ENCODE results near the gene CDYL.

The CDYL gene

GRCh38 chr6:4931530-4932227, 155.5 kb downstream of the CDYL start:
- Histone ChIP-seq H3K36me3 (ENCODE audit: insufficient read depth, low read length) (no peaks in the 10 kb centered on the region), H3K27me3 (ENCODE audit: control insufficient read depth, insufficient read depth, low read length) (no peaks in the 10 kb centered on the region), H3K9me3 (replicated peaks; ENCODE audit: low read length) (no peaks in the 10 kb centered on the region), H3K9ac (ENCODE audit: low read depth, low read length) (no peak overlapping the region), H3K4me3 (ENCODE audit: low read length) (no peak overlapping the region), H3K4me2 (ENCODE audit: low read length) (no peak overlapping the region), H3K4me1 (ENCODE audit: control insufficient read depth, insufficient read depth, low read length) (peaks cover 15% of the 10 kb centered on the region)

- Histone ChIP-seq H3K9ac (ENCODE audit: low read depth, low read length) (no peak overlapping the region), H3K27me3 (ENCODE audit: control insufficient read depth, insufficient read depth, low read length) (no peaks in the 10 kb centered on the region), H3K9me3 (replicated peaks; ENCODE audit: low read length) (no peaks in the 10 kb centered on the region), H3K36me3 (ENCODE audit: insufficient read depth, low read length) (no peaks in the 10 kb centered on the region), H3K4me1 (ENCODE audit: control insufficient read depth, insufficient read depth, low read length) (peaks cover 15% of the 10 kb centered on the region), H3K4me3 (ENCODE audit: low read length) (no peak overlapping the region), H3K4me2 (ENCODE audit: low read length) (no peak overlapping the region)
Measured at GRCh38 chr6:4932228-4932903, 156.2 kb downstream of the CDYL start.

- Histone ChIP-seq H3K4me1 (ENCODE audit: control insufficient read depth, insufficient read depth, low read length) (peaks cover 9% of the 10 kb centered on the region), H3K27me3 (ENCODE audit: control insufficient read depth, insufficient read depth, low read length) (no peaks in the 10 kb centered on the region), H3K9me3 (replicated peaks; ENCODE audit: low read length) (no peaks in the 10 kb centered on the region), H3K9ac (ENCODE audit: low read depth, low read length) (no peak overlapping the region), H3K4me3 (ENCODE audit: low read length) (no peak overlapping the region), H3K36me3 (ENCODE audit: insufficient read depth, low read length) (no peaks in the 10 kb centered on the region), H3K4me2 (ENCODE audit: low read length) (no peak overlapping the region)
Measured at GRCh38 chr6:4935486-4935885, 159.3 kb downstream of the CDYL start.

GRCh38 chr6:4935975-4936680, 159.9 kb downstream of the CDYL start:
- Histone ChIP-seq H3K4me3 (ENCODE audit: low read length) (no peak overlapping the region), H3K4me1 (ENCODE audit: control insufficient read depth, insufficient read depth, low read length) (peaks cover 11% of the 10 kb centered on the region)

GRCh38 chr6:4936681-4937041, 160.5 kb downstream of the CDYL start:
- H3K4me3 ChIP-seq (ENCODE audit: low read length), result no peak overlapping the region
- H3K4me1 ChIP-seq (ENCODE audit: control insufficient read depth, insufficient read depth, low read length), result peaks cover 11% of the 10 kb centered on the region
- no peaks in the 10 kb centered on the region for H3K27me3 ChIP-seq (ENCODE audit: control insufficient read depth, insufficient read depth, low read length)
- no peak overlapping the region for H3K4me2 ChIP-seq (ENCODE audit: low read length)
- no peaks in the 10 kb centered on the region for H3K9me3 ChIP-seq (replicated peaks; ENCODE audit: low read length)
- H3K9ac ChIP-seq (ENCODE audit: low read depth, low read length), result no peak overlapping the region
- H3K36me3 ChIP-seq (ENCODE audit: insufficient read depth, low read length), result no peaks in the 10 kb centered on the region

More at GRCh38 chr6:4935975-4936680, 159.9 kb downstream of the CDYL start:
- no peak overlapping the region for H3K4me2 ChIP-seq (ENCODE audit: low read length)
- no peaks in the 10 kb centered on the region for H3K9me3 ChIP-seq (replicated peaks; ENCODE audit: low read length)
- H3K9ac ChIP-seq (ENCODE audit: low read depth, low read length), result no peak overlapping the region
- no peaks in the 10 kb centered on the region for H3K36me3 ChIP-seq (ENCODE audit: insufficient read depth, low read length)
- H3K27me3 ChIP-seq (ENCODE audit: control insufficient read depth, insufficient read depth, low read length), result no peaks in the 10 kb centered on the region

- no peaks in the 10 kb centered on the region for H3K9me3 ChIP-seq (replicated peaks; ENCODE audit: low read length)
- no peak overlapping the region for H3K9ac ChIP-seq (ENCODE audit: low read depth, low read length)
- H3K4me2 ChIP-seq (ENCODE audit: low read length), result no peak overlapping the region
- H3K4me1 ChIP-seq (ENCODE audit: control insufficient read depth, insufficient read depth, low read length), result peaks cover 15% of the 10 kb centered on the region
- H3K36me3 ChIP-seq (ENCODE audit: insufficient read depth, low read length), result no peaks in the 10 kb centered on the region
- no peaks in the 10 kb centered on the region for H3K27me3 ChIP-seq (ENCODE audit: control insufficient read depth, insufficient read depth, low read length)
- H3K4me3 ChIP-seq (ENCODE audit: low read length), result no peak overlapping the region
Measured at GRCh38 chr6:4937414-4937813, 161.2 kb downstream of the CDYL start.

- Histone ChIP-seq H3K4me2 (ENCODE audit: low read length) (no peak overlapping the region), H3K9me3 (replicated peaks; ENCODE audit: low read length) (no peaks in the 10 kb centered on the region), H3K4me1 (ENCODE audit: control insufficient read depth, insufficient read depth, low read length) (peaks cover 25% of the 10 kb centered on the region), H3K4me3 (ENCODE audit: low read length) (no peak overlapping the region), H3K9ac (ENCODE audit: low read depth, low read length) (no peak overlapping the region), H3K27me3 (ENCODE audit: control insufficient read depth, insufficient read depth, low read length) (no peaks in the 10 kb centered on the region), H3K36me3 (ENCODE audit: insufficient read depth, low read length) (no peaks in the 10 kb centered on the region)
Measured at GRCh38 chr6:4939241-4939640, 163.0 kb downstream of the CDYL start.

GRCh38 chr6:4940416-4940815, 164.2 kb downstream of the CDYL start:
- H3K4me3 ChIP-seq (ENCODE audit: low read length), result no peak overlapping the region
- H3K4me2 ChIP-seq (ENCODE audit: low read length), result no peak overlapping the region
- H3K27me3 ChIP-seq (ENCODE audit: control insufficient read depth, insufficient read depth, low read length), result no peaks in the 10 kb centered on the region
- no peaks in the 10 kb centered on the region for H3K9me3 ChIP-seq (replicated peaks; ENCODE audit: low read length)
- no peak overlapping the region for H3K9ac ChIP-seq (ENCODE audit: low read depth, low read length)
- H3K36me3 ChIP-seq (ENCODE audit: insufficient read depth, low read length), result peaks cover 2% of the 10 kb centered on the region
- peaks cover 25% of the 10 kb centered on the region for H3K4me1 ChIP-seq (ENCODE audit: control insufficient read depth, insufficient read depth, low read length)

GRCh38 chr6:4941782-4942672, 165.8 kb downstream of the CDYL start:
- H3K4me3 ChIP-seq (ENCODE audit: low read length), result no peak overlapping the region
- peak overlapping the region; percentile 1 for H3K9ac ChIP-seq (ENCODE audit: low read depth, low read length)
- H3K36me3 ChIP-seq (ENCODE audit: insufficient read depth, low read length), result peaks cover 9% of the 10 kb centered on the region
- H3K9me3 ChIP-seq (replicated peaks; ENCODE audit: low read length), result no peaks in the 10 kb centered on the region
- H3K4me2 ChIP-seq (ENCODE audit: low read length), result peak overlapping the region; percentile 57
- H3K27me3 ChIP-seq (ENCODE audit: control insufficient read depth, insufficient read depth, low read length), result no peaks in the 10 kb centered on the region
- peaks cover 25% of the 10 kb centered on the region for H3K4me1 ChIP-seq (ENCODE audit: control insufficient read depth, insufficient read depth, low read length)

- peak overlapping the region; percentile 1 for H3K9ac ChIP-seq (ENCODE audit: low read depth, low read length)
- peak overlapping the region; percentile 57 for H3K4me2 ChIP-seq (ENCODE audit: low read length)
- no peak overlapping the region for H3K4me3 ChIP-seq (ENCODE audit: low read length)
- H3K36me3 ChIP-seq (ENCODE audit: insufficient read depth, low read length), result peaks cover 9% of the 10 kb centered on the region
- no peaks in the 10 kb centered on the region for H3K27me3 ChIP-seq (ENCODE audit: control insufficient read depth, insufficient read depth, low read length)
- peaks cover 25% of the 10 kb centered on the region for H3K4me1 ChIP-seq (ENCODE audit: control insufficient read depth, insufficient read depth, low read length)
- H3K9me3 ChIP-seq (replicated peaks; ENCODE audit: low read length), result no peaks in the 10 kb centered on the region
Measured at GRCh38 chr6:4942673-4943009, 166.4 kb downstream of the CDYL start.

- peaks cover 9% of the 10 kb centered on the region for H3K36me3 ChIP-seq (ENCODE audit: insufficient read depth, low read length)
- no peak overlapping the region for H3K4me3 ChIP-seq (ENCODE audit: low read length)
- H3K9ac ChIP-seq (ENCODE audit: low read depth, low read length), result no peak overlapping the region
- H3K4me2 ChIP-seq (ENCODE audit: low read length), result no peak overlapping the region
- peaks cover 25% of the 10 kb centered on the region for H3K4me1 ChIP-seq (ENCODE audit: control insufficient read depth, insufficient read depth, low read length)
- no peaks in the 10 kb centered on the region for H3K27me3 ChIP-seq (ENCODE audit: control insufficient read depth, insufficient read depth, low read length)
- H3K9me3 ChIP-seq (replicated peaks; ENCODE audit: low read length), result no peaks in the 10 kb centered on the region
Measured at GRCh38 chr6:4943716-4944115, 167.5 kb downstream of the CDYL start.
